ENCODE data around the gene BAHCC1.

The BAHCC1 gene

GRCh38 chr17:81406117-81406953 is 11.1 kb downstream of the BAHCC1 start:
- in situ Hi-C loops (cut with MboI; ENCODE audit: low sequenced_read_pairs, unreplicated experiment), result no loop called here
- no peak for TF ChIP-seq CTCF (IDR thresholded peaks at IDR 0.05; ENCODE audit: borderline replicate concordance, control extremely low read depth, extremely low read depth, insufficient read depth, missing control alignments)
- no peak for DNase-seq (ENCODE audit: low spot score)

- TF ChIP-seq CTCF (IDR thresholded peaks at IDR 0.05; ENCODE audit: borderline replicate concordance, control extremely low read depth, extremely low read depth, insufficient read depth, missing control alignments), result no peak
- DNase-seq (ENCODE audit: low spot score), result no peak
- in situ Hi-C loops (cut with MboI; ENCODE audit: low sequenced_read_pairs, unreplicated experiment), result no loop called here
Measured at GRCh38 chr17:81408049-81408448, 12.8 kb downstream of the BAHCC1 start.

- no peak for TF ChIP-seq CTCF (IDR thresholded peaks at IDR 0.05; ENCODE audit: borderline replicate concordance, control extremely low read depth, extremely low read depth, insufficient read depth, missing control alignments)
- DNase-seq (ENCODE audit: low spot score), result no peak
- in situ Hi-C loops (cut with MboI; ENCODE audit: low sequenced_read_pairs, unreplicated experiment), result no loop called here
Measured at GRCh38 chr17:81409190-81409935, 14.1 kb downstream of the BAHCC1 start.

GRCh38 chr17:81410852-81411251 is 15.6 kb downstream of the BAHCC1 start:
- no peak for TF ChIP-seq CTCF (IDR thresholded peaks at IDR 0.05; ENCODE audit: borderline replicate concordance, control extremely low read depth, extremely low read depth, insufficient read depth, missing control alignments)
- no peak for DNase-seq (ENCODE audit: low spot score)
- in situ Hi-C loops (cut with MboI; ENCODE audit: low sequenced_read_pairs, unreplicated experiment), result no loop called here

GRCh38 chr17:81411305-81411704 is 16.0 kb downstream of the BAHCC1 start:
- TF ChIP-seq CTCF (IDR thresholded peaks at IDR 0.05; ENCODE audit: borderline replicate concordance, control extremely low read depth, extremely low read depth, insufficient read depth, missing control alignments), result no peak
- in situ Hi-C loops (cut with MboI; ENCODE audit: low sequenced_read_pairs, unreplicated experiment), result no loop called here

GRCh38 chr17:81412490-81413093 is 17.3 kb downstream of the BAHCC1 start:
- in situ Hi-C loops (cut with MboI; ENCODE audit: low sequenced_read_pairs, unreplicated experiment), result no loop called here
- DNase-seq (ENCODE audit: low spot score), result peak; percentile 86
- TF ChIP-seq CTCF (IDR thresholded peaks at IDR 0.05; ENCODE audit: borderline replicate concordance, control extremely low read depth, extremely low read depth, insufficient read depth, missing control alignments), result no peak

More at GRCh38 chr17:81411305-81411704, 16.0 kb downstream of the BAHCC1 start:
- no peak for DNase-seq (ENCODE audit: low spot score)

All from GM13976 (cell line).